ENCODE measurements around the gene NGEF.

The NGEF gene

GRCh38 chr2:232894746-232895145, 118.3 kb downstream of the NGEF start:
- H3K27ac ChIP-seq (ENCODE audit: low read depth, low read length): no peak overlapping the region
- H3K27me3 ChIP-seq (ENCODE audit: control insufficient read depth in 5 of 5, insufficient read depth in 4 of 5, low read length in 5 of 5): peaks cover 9 to 29% (median 17%) of the 10 kb centered on the region in 5 donors
- H3K4me3 ChIP-seq (ENCODE audit: low read depth in 1 of 5, low read length in 5 of 5): no peak overlapping the region
- peaks cover 0 to 15% (median 5%) of the 10 kb centered on the region in 5 donors for H3K4me1 ChIP-seq (ENCODE audit: control insufficient read depth in 5 of 5, insufficient read depth in 5 of 5, low read length in 5 of 5)
- no peaks in the 10 kb centered on the region for H3K9me3 ChIP-seq (ENCODE audit: control insufficient read depth in 5 of 5, low read length in 5 of 5)
- no peak overlapping the region for H3K9ac ChIP-seq (ENCODE audit: low read length in 5 of 5)
- no peaks in the 10 kb centered on the region for H3K36me3 ChIP-seq (ENCODE audit: control insufficient read depth in 5 of 5, insufficient read depth in 5 of 5, low read length in 5 of 5)

DNA sequence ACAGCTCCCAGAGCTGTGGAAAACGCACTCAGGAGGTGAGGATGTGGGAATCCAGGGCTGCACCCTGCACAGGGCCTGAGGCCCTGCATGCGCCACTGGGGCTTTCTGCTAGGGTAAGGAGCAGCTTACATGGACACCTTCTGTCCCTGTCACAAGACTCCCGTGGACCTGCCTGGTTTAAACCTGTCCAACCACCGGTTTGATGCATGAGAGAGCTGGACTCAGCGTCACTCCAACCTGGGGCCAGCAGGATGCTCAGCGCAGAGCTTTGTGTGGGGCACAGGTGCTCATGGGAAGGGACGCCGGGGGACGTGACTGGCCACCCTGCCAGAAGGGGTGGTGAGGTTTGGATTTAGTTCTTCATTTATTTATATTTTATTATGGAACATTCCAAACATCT, 118.8 kb downstream of the NGEF start:
- Histone ChIP-seq H3K4me3 (ENCODE audit: low read depth in 1 of 5, low read length in 5 of 5) (no peak overlapping the region), H3K4me1 (ENCODE audit: control insufficient read depth in 5 of 5, insufficient read depth in 5 of 5, low read length in 5 of 5) (peaks cover 0 to 14% (median 5%) of the 10 kb centered on the region in 5 donors), H3K36me3 (ENCODE audit: control insufficient read depth in 5 of 5, insufficient read depth in 5 of 5, low read length in 5 of 5) (no peaks in the 10 kb centered on the region), H3K27ac (ENCODE audit: low read depth, low read length) (no peak overlapping the region), H3K9me3 (ENCODE audit: control insufficient read depth in 5 of 5, low read length in 5 of 5) (no peaks in the 10 kb centered on the region), H3K9ac (ENCODE audit: low read length in 5 of 5) (no peak overlapping the region), H3K27me3 (ENCODE audit: control insufficient read depth in 5 of 5, insufficient read depth in 4 of 5, low read length in 5 of 5) (peaks cover 11 to 31% (median 19%) of the 10 kb centered on the region in 5 donors)

DNA sequence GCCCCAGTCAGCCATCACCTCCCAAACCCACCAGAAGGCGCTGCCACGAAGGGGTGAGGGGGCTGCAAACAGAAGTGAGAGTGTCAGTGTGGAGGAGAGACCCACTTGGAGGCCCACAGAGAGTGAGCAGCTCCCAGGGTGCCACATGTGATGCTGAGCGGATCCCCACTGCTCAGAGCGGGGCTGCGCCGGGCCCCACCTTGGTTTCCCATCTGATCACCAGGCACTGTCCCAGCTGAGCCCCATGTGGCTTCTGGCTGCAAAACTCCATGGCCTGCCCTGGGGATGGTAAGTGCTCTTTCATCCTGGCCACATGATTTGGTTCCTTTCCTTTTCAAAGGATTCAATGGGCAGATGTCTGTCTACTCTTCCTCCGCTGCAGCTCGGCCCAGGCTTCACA, 119.2 kb downstream of the NGEF start:
- H3K9ac ChIP-seq (ENCODE audit: low read length in 5 of 5): no peak overlapping the region
- peaks cover 11 to 33% (median 22%) of the 10 kb centered on the region in 5 donors for H3K27me3 ChIP-seq (ENCODE audit: control insufficient read depth in 5 of 5, insufficient read depth in 4 of 5, low read length in 5 of 5)
- peaks cover 0 to 11% (median 5%) of the 10 kb centered on the region in 5 donors for H3K4me1 ChIP-seq (ENCODE audit: control insufficient read depth in 5 of 5, insufficient read depth in 5 of 5, low read length in 5 of 5)
- H3K27ac ChIP-seq (ENCODE audit: low read depth, low read length): no peak overlapping the region
- H3K4me3 ChIP-seq (ENCODE audit: low read depth in 1 of 5, low read length in 5 of 5): no peak overlapping the region
- no peaks in the 10 kb centered on the region for H3K36me3 ChIP-seq (ENCODE audit: control insufficient read depth in 5 of 5, insufficient read depth in 5 of 5, low read length in 5 of 5)
- H3K9me3 ChIP-seq (ENCODE audit: control insufficient read depth in 5 of 5, low read length in 5 of 5): no peaks in the 10 kb centered on the region

- Histone ChIP-seq H3K36me3 (ENCODE audit: control insufficient read depth in 5 of 5, insufficient read depth in 5 of 5, low read length in 5 of 5) (no peaks in the 10 kb centered on the region), H3K9me3 (ENCODE audit: control insufficient read depth in 5 of 5, low read length in 5 of 5) (no peaks in the 10 kb centered on the region), H3K4me1 (ENCODE audit: control insufficient read depth in 5 of 5, insufficient read depth in 5 of 5, low read length in 5 of 5) (peaks cover 0 to 11% (median 5%) of the 10 kb centered on the region in 5 donors), H3K27ac (ENCODE audit: low read depth, low read length) (no peak overlapping the region), H3K27me3 (ENCODE audit: control insufficient read depth in 5 of 5, insufficient read depth in 4 of 5, low read length in 5 of 5) (peaks cover 11 to 31% (median 22%) of the 10 kb centered on the region in 5 donors), H3K9ac (ENCODE audit: low read length in 5 of 5) (no peak overlapping the region), H3K4me3 (ENCODE audit: low read depth in 1 of 5, low read length in 5 of 5) (no peak overlapping the region)
Measured at GRCh38 chr2:232892843-232893242, 120.2 kb downstream of the NGEF start.

DNA sequence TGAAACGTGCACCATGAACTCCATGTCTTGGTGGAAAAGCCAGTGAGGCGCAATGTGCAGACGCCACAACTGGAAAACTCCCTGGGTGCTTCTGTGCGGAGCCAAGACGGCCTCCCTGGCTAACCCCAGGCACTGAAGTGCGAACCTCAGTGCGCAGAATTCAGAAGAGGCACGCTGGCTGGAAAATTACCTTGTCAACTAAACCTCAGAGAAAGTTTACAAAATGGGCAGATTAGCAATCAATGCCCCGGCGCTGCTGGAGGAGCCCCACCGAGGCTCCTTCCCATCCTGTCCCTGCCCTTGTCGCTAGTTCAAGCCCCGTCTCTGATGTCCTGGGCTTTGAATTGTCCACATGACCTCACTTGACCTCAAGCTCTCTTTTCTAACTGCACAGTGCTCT, 120.8 kb downstream of the NGEF start:
- Histone ChIP-seq H3K27me3 (ENCODE audit: control insufficient read depth in 5 of 5, insufficient read depth in 4 of 5, low read length in 5 of 5) (peaks cover 11 to 31% (median 25%) of the 10 kb centered on the region in 5 donors), H3K4me3 (ENCODE audit: low read depth in 1 of 5, low read length in 5 of 5) (no peak overlapping the region), H3K9me3 (ENCODE audit: control insufficient read depth in 5 of 5, low read length in 5 of 5) (no peaks in the 10 kb centered on the region), H3K27ac (ENCODE audit: low read depth, low read length) (no peak overlapping the region), H3K4me1 (ENCODE audit: control insufficient read depth in 5 of 5, insufficient read depth in 5 of 5, low read length in 5 of 5) (peaks cover 0 to 11% (median 5%) of the 10 kb centered on the region in 5 donors), H3K36me3 (ENCODE audit: control insufficient read depth in 5 of 5, insufficient read depth in 5 of 5, low read length in 5 of 5) (no peaks in the 10 kb centered on the region), H3K9ac (ENCODE audit: low read length in 5 of 5) (no peak overlapping the region)

GRCh38 chr2:232891621-232892071, 121.4 kb downstream of the NGEF start:
- no peak overlapping the region for H3K27ac ChIP-seq (ENCODE audit: low read depth, low read length)
- H3K36me3 ChIP-seq (ENCODE audit: control insufficient read depth in 5 of 5, insufficient read depth in 5 of 5, low read length in 5 of 5): no peaks in the 10 kb centered on the region
- no peak overlapping the region for H3K4me3 ChIP-seq (ENCODE audit: low read depth in 1 of 5, low read length in 5 of 5)
- peaks cover 16 to 34% (median 26%) of the 10 kb centered on the region in 5 donors for H3K27me3 ChIP-seq (ENCODE audit: control insufficient read depth in 5 of 5, insufficient read depth in 4 of 5, low read length in 5 of 5)
- no peak overlapping the region for H3K9ac ChIP-seq (ENCODE audit: low read length in 5 of 5)
- no peaks in the 10 kb centered on the region for H3K9me3 ChIP-seq (ENCODE audit: control insufficient read depth in 5 of 5, low read length in 5 of 5)
- H3K4me1 ChIP-seq (ENCODE audit: control insufficient read depth in 5 of 5, insufficient read depth in 5 of 5, low read length in 5 of 5): peaks cover 0 to 11% (median 5%) of the 10 kb centered on the region in 5 donors

DNA sequence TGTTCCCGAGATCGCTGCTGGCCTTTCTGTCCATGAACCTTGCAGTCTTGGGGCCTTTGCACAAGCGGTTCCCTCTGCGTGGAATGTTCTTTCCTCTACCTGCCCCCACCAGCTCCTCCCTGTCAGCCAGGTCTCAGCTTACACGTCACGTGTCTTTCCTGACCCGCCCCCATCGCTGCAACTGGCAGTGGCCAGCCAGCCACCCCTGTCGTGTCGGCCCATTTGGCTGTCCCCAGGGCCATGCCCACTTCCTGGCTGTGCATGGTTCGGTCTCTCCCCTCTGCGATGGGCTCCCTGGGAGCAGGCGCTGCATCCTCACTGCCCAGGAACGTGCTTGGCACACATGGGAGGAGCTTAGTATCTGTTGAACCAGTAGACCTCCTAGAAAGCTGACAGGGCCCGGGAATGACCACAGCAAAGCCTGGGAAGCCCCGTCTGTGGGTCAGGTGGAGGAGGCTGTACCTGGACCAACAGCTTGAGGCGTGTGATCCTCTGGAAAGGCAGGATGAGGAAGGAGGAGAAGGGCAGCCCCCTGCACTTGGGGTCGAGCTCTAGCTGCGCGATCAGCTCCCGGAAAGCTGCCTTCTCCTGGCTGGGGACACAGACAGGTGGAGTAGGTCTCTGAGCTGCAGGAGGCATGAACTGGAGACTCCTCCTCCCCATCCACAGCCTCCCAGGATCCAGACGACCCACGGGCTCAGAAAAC, 122.0 kb downstream of the NGEF start:
- H3K4me3 ChIP-seq (ENCODE audit: low read depth in 1 of 5, low read length in 5 of 5): peak overlapping the region in 2 of 5 donors; percentile 8 to 20
- no peak overlapping the region for H3K9ac ChIP-seq (ENCODE audit: low read length in 5 of 5)
- peaks cover 0 to 11% (median 5%) of the 10 kb centered on the region in 5 donors for H3K4me1 ChIP-seq (ENCODE audit: control insufficient read depth in 5 of 5, insufficient read depth in 5 of 5, low read length in 5 of 5)
- H3K36me3 ChIP-seq (ENCODE audit: control insufficient read depth in 5 of 5, insufficient read depth in 5 of 5, low read length in 5 of 5): no peaks in the 10 kb centered on the region
- peaks cover 16 to 35% (median 29%) of the 10 kb centered on the region in 5 donors for H3K27me3 ChIP-seq (ENCODE audit: control insufficient read depth in 5 of 5, insufficient read depth in 4 of 5, low read length in 5 of 5)
- H3K27ac ChIP-seq (ENCODE audit: low read depth, low read length): no peak overlapping the region
- no peaks in the 10 kb centered on the region for H3K9me3 ChIP-seq (ENCODE audit: control insufficient read depth in 5 of 5, low read length in 5 of 5)

DNA sequence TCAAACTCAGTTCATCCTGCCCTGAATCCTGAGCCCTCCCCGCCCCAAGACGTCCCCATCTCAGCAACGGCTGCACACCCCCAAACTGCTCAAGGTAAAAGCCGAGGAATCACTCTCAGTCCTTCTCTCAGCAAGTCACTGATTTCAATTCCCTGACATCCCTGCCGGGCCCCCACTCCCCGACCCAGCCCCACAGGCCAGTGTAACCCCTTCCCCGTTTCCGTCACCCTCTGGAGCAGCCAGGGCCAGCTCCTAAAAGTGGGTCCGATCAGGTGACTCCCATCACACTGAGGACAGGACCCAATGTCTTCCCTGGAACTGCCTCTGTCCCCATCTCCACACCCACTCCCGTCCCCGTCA, 122.5 kb downstream of the NGEF start:
- no peak overlapping the region for H3K27ac ChIP-seq (ENCODE audit: low read depth, low read length)
- peaks cover 0 to 11% (median 5%) of the 10 kb centered on the region in 5 donors for H3K4me1 ChIP-seq (ENCODE audit: control insufficient read depth in 5 of 5, insufficient read depth in 5 of 5, low read length in 5 of 5)
- no peak overlapping the region for H3K9ac ChIP-seq (ENCODE audit: low read length in 5 of 5)
- no peaks in the 10 kb centered on the region for H3K36me3 ChIP-seq (ENCODE audit: control insufficient read depth in 5 of 5, insufficient read depth in 5 of 5, low read length in 5 of 5)
- H3K4me3 ChIP-seq (ENCODE audit: low read depth in 1 of 5, low read length in 5 of 5): peak overlapping the region in 1 of 5 donors; percentile 8
- no peaks in the 10 kb centered on the region for H3K9me3 ChIP-seq (ENCODE audit: control insufficient read depth in 5 of 5, low read length in 5 of 5)
- peaks cover 17 to 39% (median 33%) of the 10 kb centered on the region in 5 donors for H3K27me3 ChIP-seq (ENCODE audit: control insufficient read depth in 5 of 5, insufficient read depth in 4 of 5, low read length in 5 of 5)

GRCh38 chr2:232889876-232890401, 123.1 kb downstream of the NGEF start:
- Histone ChIP-seq H3K4me3 (ENCODE audit: low read depth in 1 of 5, low read length in 5 of 5) (no peak overlapping the region), H3K9me3 (ENCODE audit: control insufficient read depth in 5 of 5, low read length in 5 of 5) (no peaks in the 10 kb centered on the region), H3K36me3 (ENCODE audit: control insufficient read depth in 5 of 5, insufficient read depth in 5 of 5, low read length in 5 of 5) (no peaks in the 10 kb centered on the region), H3K27ac (ENCODE audit: low read depth, low read length) (no peak overlapping the region), H3K27me3 (ENCODE audit: control insufficient read depth in 5 of 5, insufficient read depth in 4 of 5, low read length in 5 of 5) (peaks cover 23 to 40% (median 37%) of the 10 kb centered on the region in 5 donors), H3K9ac (ENCODE audit: low read length in 5 of 5) (no peak overlapping the region), H3K4me1 (ENCODE audit: control insufficient read depth in 5 of 5, insufficient read depth in 5 of 5, low read length in 5 of 5) (peaks cover 0 to 11% (median 5%) of the 10 kb centered on the region in 5 donors)

- H3K4me3 ChIP-seq (ENCODE audit: low read depth in 1 of 5, low read length in 5 of 5): no peak overlapping the region
- peaks cover 0 to 11% (median 5%) of the 10 kb centered on the region in 5 donors for H3K4me1 ChIP-seq (ENCODE audit: control insufficient read depth in 5 of 5, insufficient read depth in 5 of 5, low read length in 5 of 5)
- H3K9me3 ChIP-seq (ENCODE audit: control insufficient read depth in 5 of 5, low read length in 5 of 5): no peaks in the 10 kb centered on the region
- no peak overlapping the region for H3K27ac ChIP-seq (ENCODE audit: low read depth, low read length)
- H3K9ac ChIP-seq (ENCODE audit: low read length in 5 of 5): no peak overlapping the region
- H3K27me3 ChIP-seq (ENCODE audit: control insufficient read depth in 5 of 5, insufficient read depth in 4 of 5, low read length in 5 of 5): peaks cover 24 to 46% (median 42%) of the 10 kb centered on the region in 5 donors
- no peaks in the 10 kb centered on the region for H3K36me3 ChIP-seq (ENCODE audit: control insufficient read depth in 5 of 5, insufficient read depth in 5 of 5, low read length in 5 of 5)
Measured at GRCh38 chr2:232888839-232889529, 124.1 kb downstream of the NGEF start.
